IMR-90 (cell line): ENCODE measurements around the gene ACAD10. TPM values are rescaled to one million over a fixed set of nuclear protein-coding genes. Genes with fewer than 3 reads are reported as not detected.
A peak's percentile ranks its signal among the peaks of the same experiment; 100 is the strongest.

Source experiments
- ATAC-seq: fragments of 200-7000 bp; cut with Tn5 transposase; 2 replicates; pipeline ENCODE4 v1.9.1; 2020; ENCODE audit warnings: low read depth, mild to moderate bottlenecking, moderate library complexity
- BruUV-seq: library from RNA; stranded (reverse); fragments of 400-500 nt; replicated peaks from 2 replicates; lab custom pipeline; 2021; lab: Mats Ljungman, UMichigan
- CTCF ChIA-PET: fragments of 300-600 bp; formaldehyde crosslinking; extraction: SDS; loops from one replicate; lab custom pipeline; 2021; ENCODE audit warnings: antibody characterized with exemption; lab: Yijun Ruan, JAX
- POLR2A ChIA-PET: fragments of 300-600 bp; sonication (Branson Sonifier 250); formaldehyde crosslinking; loops from one replicate; lab custom pipeline; 2022; ENCODE audit warnings: antibody characterized with exemption; ENCODE audit not compliant: unreplicated experiment; lab: Charles Lee
- DNase-seq: peaks from one replicate; pipeline ENCODE4 v3.0.0; 2013
- H2AFZ ChIP-seq: replicated peaks from 2 replicates; pipeline ENCODE3; 2013; ENCODE audit warnings: low read length, mild to moderate bottlenecking; ENCODE audit not compliant: poor library complexity
- H2AK5ac ChIP-seq: 2 replicates; pipeline ENCODE4 v1.6.1; 2013; ENCODE audit warnings: low read depth, low read length, inconsistent platforms
- H2AK9ac ChIP-seq: replicated peaks from 2 replicates; pipeline ENCODE3; 2013; ENCODE audit warnings: mild to moderate bottlenecking, low read depth, low read length, moderate library complexity; ENCODE audit not compliant: poor library complexity
- H2BK120ac ChIP-seq: 2 replicates; pipeline ENCODE4 v1.6.1; 2013; ENCODE audit warnings: low read depth, low read length, inconsistent platforms
- H2BK15ac ChIP-seq: 3 replicates; pipeline ENCODE4 v1.6.1; 2013; ENCODE audit warnings: low read depth, low read length, inconsistent platforms
- H2BK20ac ChIP-seq: 2 replicates; pipeline ENCODE4 v1.6.1; 2013; ENCODE audit warnings: low read depth, mild to moderate bottlenecking, inconsistent platforms, low read length, moderate library complexity
- H2BK5ac ChIP-seq: 2 replicates; pipeline ENCODE4 v1.6.1; 2013; ENCODE audit warnings: mild to moderate bottlenecking, low read depth, low read length, inconsistent platforms; ENCODE audit not compliant: poor library complexity, severe bottlenecking
- H3K14ac ChIP-seq: replicated peaks from 2 replicates; pipeline ENCODE4 v1.6.1; 2013; ENCODE audit warnings: low read depth, low read length, inconsistent platforms
- H3K18ac ChIP-seq: 2 replicates; pipeline ENCODE4 v1.6.1; 2013; ENCODE audit warnings: low read depth, low read length, control low read depth
- H3K23ac ChIP-seq: 2 replicates; pipeline ENCODE4 v1.6.1; 2013; ENCODE audit warnings: low read depth, low read length, inconsistent platforms
- H3K27ac ChIP-seq: 2 replicates; pipeline ENCODE4 v1.5.1; 2013; ENCODE audit warnings: mild to moderate bottlenecking, control low read depth, low read length; ENCODE audit not compliant: insufficient read depth
- H3K27me3 ChIP-seq: 2 replicates; pipeline ENCODE4 v1.6.1; 2013; ENCODE audit warnings: low read length; ENCODE audit not compliant: control insufficient read depth, insufficient read depth
- H3K36me3 ChIP-seq: 2 replicates; pipeline ENCODE4 v1.6.1; 2013; ENCODE audit warnings: low read length, mixed read lengths; ENCODE audit not compliant: control insufficient read depth, insufficient read depth
- H3K4ac ChIP-seq: 2 replicates; pipeline ENCODE4 v1.6.1; 2013; ENCODE audit warnings: low read depth, low read length, inconsistent platforms
- H3K4me1 ChIP-seq: 2 replicates; pipeline ENCODE4 v1.6.1; 2013; ENCODE audit warnings: low read length, mixed read lengths; ENCODE audit not compliant: control insufficient read depth, insufficient read depth
- H3K4me2 ChIP-seq: 2 replicates; pipeline ENCODE4 v1.6.1; 2013; ENCODE audit warnings: low read depth, mild to moderate bottlenecking, control low read depth, low read length, moderate library complexity
- H3K4me3 ChIP-seq: 2 replicates; pipeline ENCODE4 v1.5.1; 2013; ENCODE audit warnings: low read depth, mild to moderate bottlenecking, control low read depth, low read length, moderate library complexity; ENCODE audit not compliant: insufficient read depth
- H3K56ac ChIP-seq: 2 replicates; pipeline ENCODE4 v1.6.1; 2013; ENCODE audit warnings: low read length, inconsistent platforms; ENCODE audit not compliant: insufficient read depth; ENCODE audit errors: extremely low read depth
- H3K79me1 ChIP-seq, 2 experiments: 2 replicates each; pipeline ENCODE4 v1.6.1; 2013; ENCODE audit warnings: low read length in 2 of 2, inconsistent platforms in 1 of 2, low read depth in 1 of 2
- H3K9ac ChIP-seq: 2 replicates; pipeline ENCODE4 v1.6.1; 2013; ENCODE audit warnings: low read depth, low read length, control low read depth
- H3K9me1 ChIP-seq: 2 replicates; pipeline ENCODE4 v1.6.1; 2013; ENCODE audit warnings: low read length, inconsistent platforms; ENCODE audit not compliant: insufficient read depth
- H3K9me3 ChIP-seq: 2 replicates; pipeline ENCODE4 v1.6.1; 2013; ENCODE audit warnings: low read length; ENCODE audit not compliant: control insufficient read depth, insufficient read depth
- H4K20me1 ChIP-seq: 2 replicates; pipeline ENCODE4 v1.6.1; 2013; ENCODE audit warnings: low read length, inconsistent platforms; ENCODE audit not compliant: insufficient read depth
- H4K5ac ChIP-seq: 2 replicates; pipeline ENCODE4 v1.6.1; 2013; ENCODE audit warnings: mild to moderate bottlenecking, low read depth, low read length, control low read depth
- H4K8ac ChIP-seq, 2 experiments: 2 replicates each; pipeline ENCODE4 v1.6.1; 2013; ENCODE audit warnings: low read depth in 2 of 2, low read length in 2 of 2, control low read depth in 1 of 2, inconsistent platforms in 1 of 2
- H4K91ac ChIP-seq: 2 replicates; pipeline ENCODE4 v1.6.1; 2013; ENCODE audit warnings: low read depth, low read length, inconsistent platforms; ENCODE audit not compliant: insufficient read depth
- FOS ChIP-seq: fragments of 150-350 bp; IDR thresholded peaks from 2 replicates; pipeline ENCODE4 v1.6.1; 2016; ENCODE audit warnings: low read depth, low read length
- MAFK ChIP-seq: IDR thresholded peaks from 2 replicates; pipeline ENCODE4 v1.6.1; 2012; ENCODE audit warnings: low read depth, low read length, improper control_type of control experiment
- NFE2L2 ChIP-seq: fragments of 150-350 bp; IDR thresholded peaks from 2 replicates; pipeline ENCODE4 v1.6.1; 2016; ENCODE audit warnings: low read depth, mild to moderate bottlenecking, low read length
- RAD21 ChIP-seq: IDR thresholded peaks from 2 replicates; pipeline ENCODE4 v1.6.1; 2012; ENCODE audit warnings: low read length, improper control_type of control experiment
- WGBS, 2 experiments: methylation state at CpG; one replicate each; pipeline versions ENCODE4 v1.1.5 to v1.1.7; 2013; ENCODE audit warnings: missing lambda C conversion rate in 2 of 2; ENCODE audit not compliant: insufficient read length in 1 of 2; ENCODE audit errors: extremely low coverage in 2 of 2; 5-methylcytosine and 5-hydroxymethylcytosine counted together
- dilution Hi-C: fragments of 300-500 bp; cut with HindIII; formaldehyde crosslinking; loops from one replicate; pipeline ENCODE4 v1.14.3; 2018; ENCODE audit warnings: low sequenced_read_pairs; ENCODE audit not compliant: unreplicated experiment
- in situ Hi-C: fragments of 300-500 bp; cut with MboI; formaldehyde crosslinking; loops from 3 replicates; pipeline ENCODE4 v1.14.3; 2019; ENCODE audit warnings: low sequenced_read_pairs, inconsistent platforms, mixed read lengths
- intact Hi-C: fragments of 100-400 bp; cut with micrococcal nuclease; formaldehyde crosslinking; loops from 2 replicates; pipeline ENCODE4 v1.10.0; 2022
- polyA plus RNA-seq, 3 experiments: library from polyadenylated mRNA; depleted of rRNA; stranded (reverse); fragments of >200 nt; gene quantifications; 2 replicates each; pipeline ENCODE4 v1.2.3, GENCODE V29; 2012; ENCODE audit warnings: low replicate concordance in 1 of 3
- total RNA-seq: library from RNA; depleted of rRNA; stranded (reverse); fragments of >200 nt; gene quantifications from 2 replicates; pipeline ENCODE4 v1.2.3, GENCODE V29; 2012

The ACAD10 gene
- total and polyA plus RNA-seq, 2 of the 4 experiments (the other 2 are of a cell fraction) = 12.4 to 21.0 TPM

- TF ChIP-seq NFE2L2 (no peak), FOS (no peak)
Observed at GRCh38 chr12:111768159-111768895, 82.5 kb downstream of the ACAD10 start (continued).

DNA sequence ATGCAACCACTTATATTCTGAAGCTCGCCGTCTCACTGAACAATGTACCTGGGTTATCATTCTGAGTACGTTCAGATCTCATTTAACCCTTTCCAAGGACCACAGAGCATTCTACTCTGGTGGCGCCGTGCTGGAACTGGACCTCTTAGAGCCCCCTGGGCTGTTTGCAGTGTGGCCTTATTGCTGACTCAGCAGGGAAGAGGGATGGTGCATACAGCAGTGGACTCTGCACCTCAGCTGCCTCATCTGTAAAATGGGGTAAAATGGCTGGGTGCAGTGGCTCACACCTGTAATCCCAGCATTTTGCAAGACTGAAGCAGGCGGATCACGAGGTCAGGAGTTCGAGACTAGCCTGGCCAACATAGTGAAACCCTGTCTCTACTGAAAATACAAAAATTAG, 83.7 kb downstream of the ACAD10 start:
- Histone ChIP-seq H3K4me2 (no peak overlapping the region), H4K8ac (no peak overlapping the region)

More for the DNA sequence above, 83.7 kb downstream of the ACAD10 start:
- peaks cover 41% of the 10 kb centered on the region for H4K20me1 ChIP-seq
- H2AFZ ChIP-seq = no peak overlapping the region
- peak; percentile 97 for TF ChIP-seq MAFK
- no peak for TF ChIP-seq NFE2L2
- no peak for TF ChIP-seq RAD21
- H3K14ac ChIP-seq = no peak overlapping the region
- DNase-seq (no peak), ATAC-seq (no peak)
- no peak overlapping the region for H4K91ac ChIP-seq
- no TSS peak for BruUV-seq
- no peak overlapping the region for H3K18ac ChIP-seq
- H2BK15ac ChIP-seq = no peak overlapping the region
- no peak overlapping the region for H3K27ac ChIP-seq
- H3K56ac ChIP-seq = no peak overlapping the region
- H3K27me3 ChIP-seq = no peaks in the 10 kb centered on the region
- no peak overlapping the region for H3K23ac ChIP-seq
- no peak overlapping the region for H2BK120ac ChIP-seq
- WGBS, 2 experiments = no CpG with 5 or more reads among the region's 8 CpGs
- in situ Hi-C loops (no loop called here), intact Hi-C loops (loop anchor here (5.0 kb wide), 1 partner anchor 43 kb away; no protein-coding TSS in a partner anchor), dilution Hi-C loops (no loop called here)
- no peak overlapping the region for H3K9ac ChIP-seq
- H3K4me1 ChIP-seq = peaks cover 9% of the 10 kb centered on the region
- no peak overlapping the region for H2BK20ac ChIP-seq
- H3K9me1 ChIP-seq = peaks cover 17% of the 10 kb centered on the region
- no peak overlapping the region for H3K4me3 ChIP-seq
- H3K79me1 ChIP-seq = peaks cover 16 to 52% of the 10 kb centered on the region in 2 experiments
- H3K9me3 ChIP-seq = no peaks in the 10 kb centered on the region
- no peak overlapping the region for H2AK5ac ChIP-seq
- H4K5ac ChIP-seq = no peak overlapping the region
- ChIA-PET CTCF (no interaction called here), POLR2A (no interaction called here)
- H2BK5ac ChIP-seq = no peak overlapping the region
- peaks cover 3% of the 10 kb centered on the region; the same call in 1 of the 2 replicates for H3K36me3 ChIP-seq
- no peak overlapping the region for H3K4ac ChIP-seq
- no peak overlapping the region for H2AK9ac ChIP-seq
